WTC11 (cell line): ENCODE data around the gene UGT1A8.

ENCODE experiments used
- E2F5 ChIP-seq: sonication (generic); formaldehyde crosslinking; IDR thresholded peaks from 2 replicates; pipeline ENCODE4 v1.8.1; 2022; ENCODE audit warnings: mild to moderate bottlenecking, moderate library complexity, missing genetic modification reagents
- IRF1 ChIP-seq: sonication (generic); formaldehyde crosslinking; IDR thresholded peaks from 2 replicates; pipeline ENCODE4 v1.8.0; 2023; ENCODE audit warnings: missing genetic modification reagents
- MXD4 ChIP-seq: fragments of 250-450 bp; sonication (Bioruptor Pico); IDR thresholded peaks from 2 replicates; pipeline ENCODE4 v1.8.0; 2021; ENCODE audit warnings: mild to moderate bottlenecking, moderate library complexity, borderline replicate concordance
- OVOL2 ChIP-seq: fragments of 250-450 bp; sonication (Bioruptor Pico); IDR thresholded peaks from 2 replicates; pipeline ENCODE4 v1.9.0; 2021; ENCODE audit warnings: mild to moderate bottlenecking, borderline replicate concordance
- USF1 ChIP-seq: sonication (generic); formaldehyde crosslinking; IDR thresholded peaks from 2 replicates; pipeline ENCODE4 v1.8.0; 2022; ENCODE audit warnings: mild to moderate bottlenecking, missing genetic modification reagents
- TF ChIP-seq, protein P1 (sequence below): fragments of 200-600 bp; IDR thresholded peaks from 2 replicates; pipeline ENCODE4 v1.8.0; 2022; ENCODE audit warnings: antibody characterized with exemption

GRCh38 chr2:233689501-233689900 lies 72.1 kb downstream of the UGT1A8 start:
- TF ChIP-seq, protein P1, sequence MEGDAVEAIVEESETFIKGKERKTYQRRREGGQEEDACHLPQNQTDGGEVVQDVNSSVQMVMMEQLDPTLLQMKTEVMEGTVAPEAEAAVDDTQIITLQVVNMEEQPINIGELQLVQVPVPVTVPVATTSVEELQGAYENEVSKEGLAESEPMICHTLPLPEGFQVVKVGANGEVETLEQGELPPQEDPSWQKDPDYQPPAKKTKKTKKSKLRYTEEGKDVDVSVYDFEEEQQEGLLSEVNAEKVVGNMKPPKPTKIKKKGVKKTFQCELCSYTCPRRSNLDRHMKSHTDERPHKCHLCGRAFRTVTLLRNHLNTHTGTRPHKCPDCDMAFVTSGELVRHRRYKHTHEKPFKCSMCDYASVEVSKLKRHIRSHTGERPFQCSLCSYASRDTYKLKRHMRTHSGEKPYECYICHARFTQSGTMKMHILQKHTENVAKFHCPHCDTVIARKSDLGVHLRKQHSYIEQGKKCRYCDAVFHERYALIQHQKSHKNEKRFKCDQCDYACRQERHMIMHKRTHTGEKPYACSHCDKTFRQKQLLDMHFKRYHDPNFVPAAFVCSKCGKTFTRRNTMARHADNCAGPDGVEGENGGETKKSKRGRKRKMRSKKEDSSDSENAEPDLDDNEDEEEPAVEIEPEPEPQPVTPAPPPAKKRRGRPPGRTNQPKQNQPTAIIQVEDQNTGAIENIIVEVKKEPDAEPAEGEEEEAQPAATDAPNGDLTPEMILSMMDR: no peak
- no peak for TF ChIP-seq MXD4 (CRISPR knock-in tag)
- TF ChIP-seq USF1 (CRISPR knock-in tag): no peak
- no peak for TF ChIP-seq E2F5 (CRISPR knock-in tag)
- no peak for TF ChIP-seq IRF1 (CRISPR knock-in tag)
- TF ChIP-seq OVOL2 (CRISPR knock-in tag): no peak
